Measurements from ENCODE around the gene LDB3.
A peak's percentile ranks its signal among the peaks of the same experiment; 100 is the strongest.
"Not testable (repeated sequence)": the region's sequence is repeated elsewhere in the genome, so short reads cannot be mapped to it uniquely, and the experiment has no call there.

Gene LDB3

DNA sequence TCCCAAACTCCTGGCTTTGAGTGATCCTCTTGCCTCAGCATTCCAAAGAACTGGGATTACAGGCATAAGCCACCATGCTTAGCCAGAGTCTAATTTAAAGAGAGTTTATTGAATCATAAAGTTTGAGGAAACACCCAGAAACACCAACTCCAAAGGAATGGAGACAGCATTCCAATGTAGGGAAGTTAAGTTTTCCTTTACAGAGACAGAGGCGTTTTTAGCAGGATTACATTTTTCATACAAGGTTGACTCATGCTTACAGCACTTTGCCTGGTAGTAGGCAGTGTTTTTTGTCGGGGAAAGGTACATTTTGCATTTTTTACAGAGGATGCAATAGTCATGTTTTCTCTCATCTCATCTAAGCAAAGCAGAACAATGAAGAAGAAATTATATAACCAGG, 32.9 kb upstream of the LDB3 start:
- no peak overlapping the region for H3K4me3 ChIP-seq (ENCODE audit: low read length)
- DNase-seq (ENCODE audit: low read depth) = peak; percentile 81
- TF ChIP-seq, protein P1, sequence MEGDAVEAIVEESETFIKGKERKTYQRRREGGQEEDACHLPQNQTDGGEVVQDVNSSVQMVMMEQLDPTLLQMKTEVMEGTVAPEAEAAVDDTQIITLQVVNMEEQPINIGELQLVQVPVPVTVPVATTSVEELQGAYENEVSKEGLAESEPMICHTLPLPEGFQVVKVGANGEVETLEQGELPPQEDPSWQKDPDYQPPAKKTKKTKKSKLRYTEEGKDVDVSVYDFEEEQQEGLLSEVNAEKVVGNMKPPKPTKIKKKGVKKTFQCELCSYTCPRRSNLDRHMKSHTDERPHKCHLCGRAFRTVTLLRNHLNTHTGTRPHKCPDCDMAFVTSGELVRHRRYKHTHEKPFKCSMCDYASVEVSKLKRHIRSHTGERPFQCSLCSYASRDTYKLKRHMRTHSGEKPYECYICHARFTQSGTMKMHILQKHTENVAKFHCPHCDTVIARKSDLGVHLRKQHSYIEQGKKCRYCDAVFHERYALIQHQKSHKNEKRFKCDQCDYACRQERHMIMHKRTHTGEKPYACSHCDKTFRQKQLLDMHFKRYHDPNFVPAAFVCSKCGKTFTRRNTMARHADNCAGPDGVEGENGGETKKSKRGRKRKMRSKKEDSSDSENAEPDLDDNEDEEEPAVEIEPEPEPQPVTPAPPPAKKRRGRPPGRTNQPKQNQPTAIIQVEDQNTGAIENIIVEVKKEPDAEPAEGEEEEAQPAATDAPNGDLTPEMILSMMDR (IDR thresholded peaks at IDR 0.05; ENCODE audit: insufficient read depth, low read depth, low read length, missing control alignments) = no peak

DNA sequence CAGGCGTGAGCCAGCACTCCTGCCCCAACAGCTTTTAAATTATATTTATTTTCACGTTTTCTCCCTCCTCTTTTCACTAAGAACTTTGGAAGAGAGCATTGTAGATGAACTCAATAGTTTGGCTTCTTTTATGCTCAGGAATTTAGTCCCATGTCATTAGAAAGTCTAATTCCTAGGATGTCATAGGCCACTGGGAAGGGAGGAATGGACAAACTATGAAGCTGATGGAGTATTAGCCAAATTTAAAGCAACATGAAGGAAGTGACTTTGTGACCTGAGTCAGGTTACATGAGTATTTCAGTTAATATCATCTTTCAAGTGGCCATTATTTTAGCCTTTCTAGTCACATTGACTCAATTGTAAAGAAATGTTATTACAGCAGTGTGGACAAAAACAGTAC, 32.0 kb upstream of the LDB3 start:
- TF ChIP-seq, protein P1 (IDR thresholded peaks at IDR 0.05; ENCODE audit: insufficient read depth, low read depth, low read length, missing control alignments) = no peak
- DNase-seq (ENCODE audit: low read depth) = no peak
- H3K4me3 ChIP-seq (ENCODE audit: low read length) = no peak overlapping the region

DNA sequence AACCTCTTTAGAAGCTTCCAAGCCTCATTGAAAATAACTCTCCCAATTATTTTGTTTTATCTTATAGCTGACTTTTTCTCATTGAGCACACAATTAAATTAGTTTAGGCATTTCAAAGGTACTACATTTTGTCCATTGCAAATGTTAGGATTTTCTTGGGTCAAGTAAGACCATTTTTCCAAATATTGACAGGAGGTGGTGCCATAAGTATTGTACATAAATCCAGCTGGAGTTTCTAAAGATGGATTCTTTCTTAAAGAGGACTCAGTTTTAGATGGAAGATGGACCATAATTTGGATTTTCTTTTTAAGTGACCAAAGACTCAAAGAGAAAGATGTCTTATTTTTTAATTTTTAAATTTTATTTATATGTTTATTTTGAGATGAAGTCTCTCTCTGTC, 26.3 kb upstream of the LDB3 start:
- TF ChIP-seq, protein P1 (IDR thresholded peaks at IDR 0.05; ENCODE audit: insufficient read depth, low read depth, low read length, missing control alignments) = no peak
- no peak overlapping the region for H3K4me3 ChIP-seq (ENCODE audit: low read length)
- DNase-seq (ENCODE audit: low read depth) = no peak

DNA sequence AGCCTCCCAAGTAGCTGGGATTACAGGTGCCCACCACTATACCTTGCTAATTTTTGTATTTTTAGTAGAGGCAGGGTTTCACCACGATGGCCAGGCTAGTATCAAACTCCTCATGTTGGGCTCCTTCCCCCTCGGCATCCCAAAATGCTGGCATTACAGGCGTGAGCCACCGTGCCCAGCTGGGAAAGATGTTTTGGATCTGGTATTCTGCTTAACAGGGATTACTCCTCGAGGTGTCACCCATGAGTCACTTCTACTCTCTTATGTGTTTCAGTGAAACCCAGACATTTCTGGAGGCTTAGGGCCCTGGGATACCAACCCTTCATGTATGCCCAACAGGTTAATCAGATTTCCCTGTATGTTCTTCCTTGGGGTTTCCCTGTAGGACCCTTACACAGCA, 25.8 kb upstream of the LDB3 start:
- no peak overlapping the region for H3K4me3 ChIP-seq (ENCODE audit: low read length)
- DNase-seq (ENCODE audit: low read depth) = peak; percentile 81
- TF ChIP-seq, protein P1 (IDR thresholded peaks at IDR 0.05; ENCODE audit: insufficient read depth, low read depth, low read length, missing control alignments) = no peak

DNA sequence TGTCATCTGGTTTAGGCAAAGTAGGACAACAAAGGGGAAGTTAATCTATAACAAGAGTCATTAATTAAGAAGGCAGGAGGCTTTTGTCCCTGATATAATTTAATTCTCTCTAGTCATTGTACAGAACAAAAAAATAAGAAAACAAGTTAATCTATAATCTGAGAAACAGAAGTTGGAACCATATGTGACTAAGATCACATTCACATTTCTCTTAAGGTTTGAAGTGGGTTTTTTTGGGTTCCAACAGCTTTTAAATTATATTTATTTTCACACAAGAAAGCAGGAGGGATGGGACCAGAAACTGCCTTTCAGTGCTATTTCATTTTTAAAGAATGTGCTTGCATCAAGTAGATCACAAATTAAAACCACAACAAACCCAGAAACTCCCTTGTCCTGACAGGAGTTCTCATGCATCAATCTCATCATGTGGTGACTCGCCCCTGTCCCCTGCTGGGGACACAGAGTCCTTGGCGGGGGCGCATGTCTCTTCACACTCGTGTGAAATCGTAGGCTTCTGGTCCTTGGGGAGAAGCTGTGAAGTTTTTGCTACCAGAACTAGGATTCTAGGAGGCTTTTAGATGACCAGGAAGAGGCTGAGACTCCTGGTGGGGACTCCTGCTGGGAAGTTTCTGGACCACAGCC, 24.0 kb upstream of the LDB3 start:
- H3K4me3 ChIP-seq (ENCODE audit: low read length) = no peak overlapping the region
- TF ChIP-seq, protein P1 (IDR thresholded peaks at IDR 0.05; ENCODE audit: insufficient read depth, low read depth, low read length, missing control alignments) = no peak
- peak; percentile 33 for DNase-seq (ENCODE audit: low read depth)

DNA sequence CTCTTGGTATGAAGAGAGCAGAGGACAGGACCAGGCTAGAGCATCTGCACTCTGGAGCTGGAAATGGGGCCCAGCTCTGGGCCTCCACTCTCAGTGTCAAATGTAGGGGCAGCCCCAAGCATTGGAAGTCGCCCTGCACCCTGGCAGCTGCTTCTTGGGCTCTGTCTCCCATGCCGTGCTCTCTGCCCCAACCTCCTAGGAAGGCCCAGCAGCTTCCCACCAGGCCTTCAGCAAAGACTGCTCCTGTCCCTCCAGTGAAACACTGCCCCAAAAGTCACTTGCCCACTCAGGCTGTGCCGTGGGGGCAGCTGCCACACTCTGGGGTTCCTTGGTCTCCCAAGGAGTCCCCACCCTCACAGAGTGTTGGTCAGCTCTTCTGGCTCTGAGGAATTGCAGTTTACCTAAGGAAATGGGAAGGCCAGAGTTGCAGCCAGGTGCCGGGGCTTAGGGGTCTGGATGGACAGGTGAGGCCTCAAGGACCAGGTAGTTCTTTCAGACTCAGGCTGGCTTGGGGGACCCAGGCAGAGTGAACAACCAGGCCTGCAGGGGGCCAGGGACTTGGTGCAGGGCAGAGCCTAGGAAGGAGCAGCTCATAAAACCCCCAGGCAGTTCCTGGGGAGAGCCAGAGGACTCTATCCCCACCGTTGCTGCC, 23.4 kb upstream of the LDB3 start:
- TF ChIP-seq, protein P1 (IDR thresholded peaks at IDR 0.05; ENCODE audit: insufficient read depth, low read depth, low read length, missing control alignments) = no peak
- no peak for DNase-seq (ENCODE audit: low read depth)
- no peak overlapping the region for H3K4me3 ChIP-seq (ENCODE audit: low read length)

DNA sequence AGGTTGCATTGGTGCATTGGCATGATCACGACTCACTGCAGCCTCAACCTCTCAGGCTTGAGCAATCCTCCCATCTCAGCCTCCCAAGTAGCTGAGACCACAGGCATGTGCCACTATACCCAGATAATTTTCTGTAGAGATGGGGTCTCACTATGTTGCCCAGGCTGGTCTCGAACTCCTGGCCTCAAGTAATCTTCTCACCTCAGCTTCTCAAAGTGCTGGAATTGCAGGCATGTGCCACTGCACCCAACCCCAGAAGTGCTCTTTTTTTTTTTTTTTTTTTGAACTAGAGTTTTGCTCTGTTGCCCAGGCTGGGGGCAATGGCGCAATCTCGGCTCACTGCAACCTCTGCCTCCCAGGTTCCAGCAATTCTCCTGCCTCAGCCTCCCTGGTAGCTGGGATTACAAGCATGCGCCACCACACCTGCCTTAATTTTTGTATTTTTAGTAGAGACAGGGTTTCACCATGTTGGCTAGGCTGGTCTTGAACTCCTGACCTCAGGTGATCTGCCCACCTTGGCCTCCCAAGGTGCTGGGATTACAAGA, 22.6 kb upstream of the LDB3 start:
- not testable (repeated sequence) for H3K4me3 ChIP-seq (ENCODE audit: low read length); DNase-seq (ENCODE audit: low read depth)
